Natural killer cell (primary cell): ENCODE data around the gene WNK1. TPM values are rescaled to one million over a fixed set of nuclear protein-coding genes. Genes with fewer than 3 reads are reported as not detected.
A peak's percentile ranks its signal among the peaks of the same experiment; 100 is the strongest.

Source experiments
- ATAC-seq, 3 donors: fragments of 150-1000 bp in 2 of 3; fragments of 200-7000 bp in 1 of 3; cut with Tn5 transposase; 1 replicate in 1 of 3; 2 replicates in 2 of 3; pipeline ENCODE4 v1.10.0; 2021; ENCODE audit warnings: mild to moderate bottlenecking in 2 of 3, moderate library complexity in 2 of 3
- DNase-seq, 2 donors: peaks; one replicate each; pipeline versions ENCODE4 v3.0.0 to v3.0.0-alpha.2; 2013 to 2021; ENCODE audit warnings: mixed read lengths in 1 of 2
- H3K27ac ChIP-seq: one replicate; pipeline ENCODE4 v1.5.1; 2013; ENCODE audit warnings: mild to moderate bottlenecking, low read length
- H3K27me3 ChIP-seq: one replicate; pipeline ENCODE4 v1.6.1; 2013; ENCODE audit warnings: low read length; ENCODE audit not compliant: control insufficient read depth, insufficient read depth
- H3K36me3 ChIP-seq: one replicate; pipeline ENCODE4 v1.6.1; 2013; ENCODE audit warnings: low read length; ENCODE audit not compliant: control insufficient read depth, insufficient read depth
- H3K4me1 ChIP-seq: one replicate; pipeline ENCODE4 v1.6.1; 2013; ENCODE audit warnings: low read length; ENCODE audit not compliant: control insufficient read depth, insufficient read depth
- H3K4me3 ChIP-seq: one replicate; pipeline ENCODE4 v1.5.1; 2013; ENCODE audit warnings: low read length
- H3K9me3 ChIP-seq: one replicate; pipeline ENCODE4 v1.6.1; 2013; ENCODE audit warnings: low read length; ENCODE audit not compliant: control insufficient read depth, insufficient read depth
- H3K27ac Mint-ChIP-seq, 2 donors: one replicate each; pipeline ENCODE4 v1.8.0; 2022; ENCODE audit warnings: mild to moderate bottlenecking in 2 of 2, mixed read lengths in 2 of 2, moderate library complexity in 1 of 2
- H3K27me3 Mint-ChIP-seq, 2 donors: one replicate each; pipeline ENCODE4 v1.8.0; 2022; ENCODE audit warnings: low read depth in 2 of 2, mixed read lengths in 2 of 2
- H3K36me3 Mint-ChIP-seq: one replicate; pipeline ENCODE4 v1.8.0; 2022; ENCODE audit warnings: mixed read lengths
- H3K4me1 Mint-ChIP-seq, 2 donors: one replicate each; pipeline ENCODE4 v1.8.0; 2022; ENCODE audit warnings: mixed read lengths in 2 of 2
- H3K4me3 Mint-ChIP-seq: one replicate; pipeline ENCODE4 v1.8.0; 2022; ENCODE audit warnings: mild to moderate bottlenecking, moderate library complexity, mixed read lengths
- H3K9me3 Mint-ChIP-seq, 2 donors: one replicate each; pipeline ENCODE4 v1.8.0; 2022; ENCODE audit warnings: mixed read lengths in 2 of 2
- WGBS: methylation state at CpG from one replicate; pipeline ENCODE4 v1.1.7; 2013; ENCODE audit warnings: missing lambda C conversion rate; ENCODE audit not compliant: insufficient coverage; 5-methylcytosine and 5-hydroxymethylcytosine counted together
- intact Hi-C: fragments of 100-400 bp; cut with micrococcal nuclease; formaldehyde crosslinking; loops from one replicate; pipeline ENCODE4 v1.14.2; 2022
- total RNA-seq, 4 donors: library from RNA; stranded (reverse); fragments of 120-200 nt in 1 of 4; gene quantifications; one replicate each; pipeline versions ENCODE4 v1.2.3 to v1.2.4, GENCODE V29; 2013 to 2022
- TF ChIP-seq, protein P1 (sequence below): fragments of 200-600 bp; IDR thresholded peaks from one replicate; pipeline ENCODE4 v1.8.0; 2022; ENCODE audit warnings: antibody characterized with exemption

Gene WNK1
- total RNA-seq, 3 donors from 2014 or later (not counting 1 experiment from before 2014, with no cell fraction given), result 177 to 203 (median 192) TPM

DNA sequence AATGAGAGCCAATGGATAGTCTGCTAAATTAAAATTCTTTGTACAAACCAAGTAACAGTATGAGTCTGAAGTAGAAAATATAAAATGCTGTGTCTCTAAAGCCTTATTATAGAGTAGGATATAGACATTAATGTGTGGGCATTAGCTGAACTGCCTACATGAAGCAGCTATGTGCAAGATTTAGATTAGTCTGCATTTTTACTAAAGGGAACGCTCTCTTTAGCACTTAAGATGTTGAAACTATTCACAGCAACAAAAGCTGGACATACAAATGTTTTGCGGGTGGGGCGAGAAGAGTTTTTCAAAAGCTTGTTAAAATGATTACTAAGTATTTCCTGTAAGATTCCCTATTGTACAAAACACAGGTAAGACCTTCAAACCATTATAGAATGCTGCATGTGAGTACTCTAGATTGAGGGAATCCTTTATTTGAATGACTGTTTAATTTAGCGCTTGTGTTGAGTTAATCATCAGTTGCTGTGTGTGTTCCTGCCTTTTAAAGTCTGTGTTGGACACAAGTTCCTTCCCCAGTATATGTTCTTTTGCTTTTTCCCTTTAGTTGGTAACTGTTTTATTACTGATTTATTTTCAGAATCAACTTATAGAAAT, 110.0 kb downstream of the WNK1 start:
- Mint-ChIP-seq H3K4me3 (no peak overlapping the region), H3K9me3 (no peaks in the 10 kb centered on the region)

DNA sequence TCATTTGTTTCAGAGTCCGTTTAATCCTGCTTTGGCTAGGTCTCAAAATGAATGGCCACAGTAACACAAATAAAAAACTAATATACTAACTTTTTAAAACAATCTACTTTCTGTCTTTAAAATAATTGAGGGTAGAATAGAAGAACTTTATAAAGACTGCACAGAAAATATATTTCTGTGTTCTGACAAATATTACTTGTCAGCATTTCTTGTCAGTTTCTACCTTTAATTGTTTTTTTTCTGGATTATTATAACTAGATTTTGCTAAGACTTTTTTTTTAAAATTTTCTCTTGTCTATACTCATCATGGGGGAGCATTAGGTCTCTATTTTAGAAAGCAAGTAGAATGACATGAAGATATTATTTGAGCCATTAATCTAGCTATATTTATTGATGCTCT, 110.9 kb downstream of the WNK1 start:
- no peaks in the 10 kb centered on the region for H3K27me3 ChIP-seq
- Mint-ChIP-seq H3K4me1 (peaks cover 5 to 15% of the 10 kb centered on the region in 2 donors), H3K27me3 (no peaks in the 10 kb centered on the region), H3K4me3 (no peak overlapping the region), H3K9me3 (no peaks in the 10 kb centered on the region), H3K36me3 (peaks cover 36% of the 10 kb centered on the region), H3K27ac (peak overlapping the region in 1 of 2 donors; percentile 57)
- no peak for ATAC-seq
- peaks cover 3% of the 10 kb centered on the region for H3K4me1 ChIP-seq
- peaks cover 79% of the 10 kb centered on the region for H3K36me3 ChIP-seq
- TF ChIP-seq, protein P1, sequence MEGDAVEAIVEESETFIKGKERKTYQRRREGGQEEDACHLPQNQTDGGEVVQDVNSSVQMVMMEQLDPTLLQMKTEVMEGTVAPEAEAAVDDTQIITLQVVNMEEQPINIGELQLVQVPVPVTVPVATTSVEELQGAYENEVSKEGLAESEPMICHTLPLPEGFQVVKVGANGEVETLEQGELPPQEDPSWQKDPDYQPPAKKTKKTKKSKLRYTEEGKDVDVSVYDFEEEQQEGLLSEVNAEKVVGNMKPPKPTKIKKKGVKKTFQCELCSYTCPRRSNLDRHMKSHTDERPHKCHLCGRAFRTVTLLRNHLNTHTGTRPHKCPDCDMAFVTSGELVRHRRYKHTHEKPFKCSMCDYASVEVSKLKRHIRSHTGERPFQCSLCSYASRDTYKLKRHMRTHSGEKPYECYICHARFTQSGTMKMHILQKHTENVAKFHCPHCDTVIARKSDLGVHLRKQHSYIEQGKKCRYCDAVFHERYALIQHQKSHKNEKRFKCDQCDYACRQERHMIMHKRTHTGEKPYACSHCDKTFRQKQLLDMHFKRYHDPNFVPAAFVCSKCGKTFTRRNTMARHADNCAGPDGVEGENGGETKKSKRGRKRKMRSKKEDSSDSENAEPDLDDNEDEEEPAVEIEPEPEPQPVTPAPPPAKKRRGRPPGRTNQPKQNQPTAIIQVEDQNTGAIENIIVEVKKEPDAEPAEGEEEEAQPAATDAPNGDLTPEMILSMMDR, result no peak
- no CpG with 5 or more reads among the region's 1 CpG for WGBS
- intact Hi-C loops, result no loop called here
- no peak for DNase-seq
- H3K9me3 ChIP-seq, result no peaks in the 10 kb centered on the region
- H3K27ac ChIP-seq, result no peak overlapping the region
- no peak overlapping the region for H3K4me3 ChIP-seq

More for the DNA sequence above, 110.0 kb downstream of the WNK1 start:
- Histone ChIP-seq H3K4me1 (peaks cover 3% of the 10 kb centered on the region), H3K4me3 (no peak overlapping the region), H3K36me3 (peaks cover 78% of the 10 kb centered on the region), H3K27me3 (no peaks in the 10 kb centered on the region), H3K27ac (no peak overlapping the region), H3K9me3 (no peaks in the 10 kb centered on the region)
- peaks cover 5 to 15% of the 10 kb centered on the region in 2 donors for H3K4me1 Mint-ChIP-seq
- no peaks in the 10 kb centered on the region for H3K27me3 Mint-ChIP-seq
- DNase-seq, result no peak
- intact Hi-C loops, result no loop called here
- WGBS, result 100% methylated on average over 2 of the region's 4 CpGs
- no peak for ATAC-seq
- peaks cover 34% of the 10 kb centered on the region for H3K36me3 Mint-ChIP-seq
- TF ChIP-seq, protein P1, result no peak
- H3K27ac Mint-ChIP-seq, result peak overlapping the region in 1 of 2 donors; percentile 79

DNA sequence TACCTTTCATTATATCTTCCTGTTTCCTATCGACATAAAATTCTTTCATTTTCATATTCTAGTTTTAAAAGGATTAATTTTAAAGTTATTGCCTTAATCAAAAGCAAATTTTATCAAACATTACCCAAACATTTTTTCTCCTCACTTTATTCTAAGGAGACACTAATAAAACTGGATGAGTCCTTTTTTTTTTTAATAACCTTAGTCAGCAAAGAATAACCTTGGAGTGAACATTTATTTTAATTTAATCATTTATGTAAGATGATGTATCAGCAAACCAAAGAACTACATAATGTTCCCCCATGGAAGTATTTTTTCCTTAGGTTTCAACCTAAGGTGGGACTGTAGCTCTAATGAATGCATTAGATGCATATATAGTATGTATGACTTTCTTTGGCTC, 113.2 kb downstream of the WNK1 start:
- no CpG with 5 or more reads among the region's 1 CpG for WGBS
- intact Hi-C loops, result no loop called here
- H3K36me3 Mint-ChIP-seq, result peaks cover 45% of the 10 kb centered on the region

More for the DNA sequence above, 113.2 kb downstream of the WNK1 start:
- Histone ChIP-seq H3K27me3 (no peaks in the 10 kb centered on the region), H3K4me1 (peaks cover 5% of the 10 kb centered on the region), H3K36me3 (peaks cover 64% of the 10 kb centered on the region), H3K27ac (no peak overlapping the region), H3K4me3 (no peak overlapping the region), H3K9me3 (no peaks in the 10 kb centered on the region)
- H3K4me1 Mint-ChIP-seq, result peaks cover 5 to 18% of the 10 kb centered on the region in 2 donors
- no peak for DNase-seq
- TF ChIP-seq, protein P1, result no peak
- no peak for ATAC-seq
- no peak overlapping the region for H3K27ac Mint-ChIP-seq
- no peaks in the 10 kb centered on the region for H3K27me3 Mint-ChIP-seq
- no peak overlapping the region for H3K4me3 Mint-ChIP-seq
- H3K9me3 Mint-ChIP-seq, result no peaks in the 10 kb centered on the region
